H4 (cell line): ENCODE measurements around the gene DEFB114. TPM values are rescaled to one million over a fixed set of nuclear protein-coding genes. Genes with fewer than 3 reads are reported as not detected.

ENCODE experiments used
- DNase-seq: peaks from one replicate; pipeline ENCODE4 v3.0.0-alpha.2; 2015; ENCODE audit warnings: low spot score
- total RNA-seq: library from RNA; depleted of rRNA; stranded (reverse); fragments of >200 nt; shearing (Covaris generic); gene quantifications from 2 replicates; pipeline ENCODE4 v1.2.3, GENCODE V29; 2014; rRNA removed

The DEFB114 gene
- total RNA-seq, 1 experiment from 2014 or later, result not detected

GRCh38 chr6:49937017-49937416, 26.9 kb downstream of the DEFB114 start:
- no peak for DNase-seq

- DNase-seq, result no peak
Observed at GRCh38 chr6:49935387-49935786, 28.6 kb downstream of the DEFB114 start.

- DNase-seq, result no peak
Observed at GRCh38 chr6:49934770-49935169, 29.2 kb downstream of the DEFB114 start.

- no peak for DNase-seq
Observed at GRCh38 chr6:49933526-49933925, 30.4 kb downstream of the DEFB114 start.

GRCh38 chr6:49929340-49929739, 34.6 kb downstream of the DEFB114 start:
- no peak for DNase-seq

GRCh38 chr6:49923826-49924225, 40.1 kb downstream of the DEFB114 start:
- no peak for DNase-seq

- DNase-seq, result no peak
Observed at GRCh38 chr6:49919935-49920644, 43.9 kb downstream of the DEFB114 start.

- DNase-seq, result no peak
Observed at GRCh38 chr6:49919261-49919660, 44.7 kb downstream of the DEFB114 start.

- DNase-seq, result no peak
Observed at GRCh38 chr6:49918787-49919186, 45.2 kb downstream of the DEFB114 start.

GRCh38 chr6:49915035-49915434, 48.9 kb downstream of the DEFB114 start:
- no peak for DNase-seq

- DNase-seq, result no peak
Observed at GRCh38 chr6:49913636-49914375, 50.2 kb downstream of the DEFB114 start.

GRCh38 chr6:49912196-49912595, 51.8 kb downstream of the DEFB114 start:
- DNase-seq, result no peak

GRCh38 chr6:49911252-49911651, 52.7 kb downstream of the DEFB114 start:
- no peak for DNase-seq

Other genes starting within 250 kb of the DEFB114 start
- not detected in 2 replicates for gene CRISP3, start 219.8 kb downstream of the DEFB114 start, total RNA-seq
- gene PGK2, start 176.9 kb downstream of the DEFB114 start, total RNA-seq, result not detected in 2 replicates
- not detected in 2 replicates for gene CRISP1, start 97.6 kb downstream of the DEFB114 start, total RNA-seq
- gene DEFB113, start 5.5 kb upstream of the DEFB114 start, total RNA-seq, result not detected in 2 replicates
- not detected in 2 replicates for gene DEFB110, start 57.8 kb upstream of the DEFB114 start, total RNA-seq
- not detected in 2 replicates for gene DEFB112, start 85.8 kb upstream of the DEFB114 start, total RNA-seq